Measurements from ENCODE around the gene SZT2. TPM values are rescaled to one million over a fixed set of nuclear protein-coding genes. Genes with fewer than 3 reads are reported as not detected.
"Not testable (repeated sequence)": the region's sequence is repeated elsewhere in the genome, so short reads cannot be mapped to it uniquely, and the experiment has no call there.

The SZT2 gene
- total RNA-seq, 2 experiments from 2014 or later = 34.4 to 36.7 TPM

DNA sequence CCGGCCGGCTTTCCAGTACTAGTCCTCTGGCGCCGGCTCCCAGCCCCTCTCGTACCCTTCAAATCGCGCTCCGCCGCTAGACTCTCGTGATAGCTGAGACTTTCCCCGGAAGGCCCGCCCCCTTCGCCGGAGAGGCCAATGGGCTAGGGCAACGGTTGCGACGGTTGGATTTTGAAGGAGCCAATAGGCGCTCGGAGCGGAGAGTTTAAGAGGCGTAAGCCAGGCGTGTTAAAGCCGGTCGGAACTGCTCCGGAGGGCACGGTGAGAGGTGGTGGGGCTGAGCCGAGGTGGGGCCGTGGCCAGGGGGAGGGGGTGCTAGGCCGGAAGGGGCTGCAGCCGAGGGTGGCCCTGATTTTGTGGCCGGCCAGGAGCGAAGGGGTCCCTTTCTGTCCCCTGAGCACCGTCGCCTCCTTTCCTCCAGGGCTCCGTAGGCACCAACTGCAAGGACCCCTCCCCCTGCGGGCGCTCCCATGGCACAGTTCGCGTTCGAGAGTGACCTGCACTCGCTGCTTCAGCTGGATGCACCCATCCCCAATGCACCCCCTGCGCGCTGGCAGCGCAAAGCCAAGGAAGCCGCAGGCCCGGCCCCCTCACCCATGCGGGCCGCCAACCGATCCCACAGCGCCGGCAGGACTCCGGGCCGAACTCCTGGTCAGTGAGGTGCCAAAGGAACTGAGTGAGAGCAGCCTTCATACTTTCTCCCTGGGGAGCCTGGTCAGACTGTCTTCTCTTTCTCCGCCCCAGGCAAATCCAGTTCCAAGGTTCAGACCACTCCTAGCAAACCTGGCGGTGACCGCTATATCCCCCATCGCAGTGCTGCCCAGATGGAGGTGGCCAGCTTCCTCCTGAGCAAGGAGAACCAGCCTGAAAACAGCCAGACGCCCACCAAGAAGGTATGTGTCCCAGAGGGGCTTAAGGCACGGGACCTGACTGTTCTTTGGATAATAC lies 30.7 kb upstream of the SZT2 start, which contains the start of gene CDC20:
Gene CDC20, plus strand, starts transcription at position 236 of the 948 bp plus-strand sequence. Its CDS starts 235 bp downstream, at position 471.
- ChIA-PET POLR2A (interaction anchor here (0.8 to 1.6 kb wide), 4 partner anchors 9 to 132 kb away, joined by 3 to 16 read pairs (median 3); partner anchors contain the start of genes ELOVL1 and HYI), CTCF (interaction anchor here (1.1 to 1.5 kb wide), 3 partner anchors 9 to 132 kb away, joined by 3 to 4 read pairs (median 4); partner anchors contain the start of gene ELOVL1)

DNA sequence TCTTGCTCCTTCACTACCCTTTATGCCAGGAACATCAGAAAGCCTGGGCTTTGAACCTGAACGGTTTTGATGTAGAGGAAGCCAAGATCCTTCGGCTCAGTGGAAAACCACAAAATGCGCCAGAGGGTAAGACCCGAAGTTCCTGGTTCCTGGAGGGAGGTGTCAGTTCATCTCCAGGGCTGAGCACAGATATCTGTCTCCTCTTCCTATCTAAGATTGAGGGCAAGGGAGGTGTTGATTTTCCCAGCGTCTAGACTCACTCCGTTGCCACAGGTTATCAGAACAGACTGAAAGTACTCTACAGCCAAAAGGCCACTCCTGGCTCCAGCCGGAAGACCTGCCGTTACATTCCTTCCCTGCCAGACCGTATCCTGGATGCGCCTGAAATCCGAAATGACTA lies 30.0 kb upstream of the SZT2 start:
- CTCF ChIA-PET = interaction anchor here (1.1 kb wide), 1 partner anchor 30 kb away, joined by 3 read pairs; the partner anchor contains the start of genes MED8 and SZT2
- POLR2A ChIA-PET = no interaction called here

DNA sequence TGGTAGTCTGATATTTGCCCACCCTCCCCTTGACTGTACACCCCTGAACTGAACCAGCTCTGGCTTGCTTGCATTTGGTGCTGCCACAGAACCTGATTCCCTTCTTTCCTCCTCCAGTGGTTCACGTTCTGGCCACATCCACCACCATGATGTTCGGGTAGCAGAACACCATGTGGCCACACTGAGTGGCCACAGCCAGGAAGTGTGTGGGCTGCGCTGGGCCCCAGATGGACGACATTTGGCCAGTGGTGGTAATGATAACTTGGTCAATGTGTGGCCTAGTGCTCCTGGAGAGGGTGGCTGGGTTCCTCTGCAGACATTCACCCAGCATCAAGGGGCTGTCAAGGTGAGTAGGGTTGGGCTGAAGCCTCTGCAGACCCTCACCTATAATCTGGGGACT lies 29.1 kb upstream of the SZT2 start:
- ChIA-PET POLR2A (no interaction called here), CTCF (interaction anchor here (1.1 kb wide), 1 partner anchor 29 kb away, joined by 3 read pairs; the partner anchor contains the start of genes MED8 and SZT2)

DNA sequence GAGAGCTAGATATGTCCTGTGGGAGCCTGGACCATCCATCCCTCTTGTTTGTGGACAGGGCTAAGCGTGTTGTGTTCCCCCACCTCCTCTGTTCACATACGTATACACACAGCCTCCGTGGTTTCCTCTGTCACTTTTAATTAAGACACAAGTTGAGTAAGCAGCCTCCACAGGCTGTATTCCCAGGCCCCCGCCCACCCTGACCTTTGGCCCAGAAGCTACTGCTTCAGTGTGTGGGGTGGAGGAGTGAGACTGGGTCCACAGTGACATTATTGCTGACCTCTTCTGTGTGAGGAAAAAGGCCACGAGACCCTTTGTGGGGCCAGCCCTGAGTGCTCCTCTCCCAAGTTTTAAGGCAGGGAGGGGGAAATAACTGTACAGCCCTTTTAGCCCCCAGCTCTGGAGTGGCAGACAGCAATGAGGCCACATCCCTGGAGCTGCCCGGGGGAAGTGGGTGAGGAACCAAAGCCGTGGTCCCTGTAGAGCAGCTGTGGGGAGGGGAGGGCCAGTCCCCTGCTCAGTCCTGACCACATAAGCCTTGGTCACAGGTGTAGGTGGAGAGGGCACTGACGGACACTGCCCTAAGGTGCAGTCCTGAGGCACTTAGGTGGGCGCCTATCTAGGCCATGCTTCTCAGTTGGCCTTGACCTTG lies 26.3 kb upstream of the SZT2 start:
- ChIA-PET CTCF (no interaction called here), POLR2A (interaction anchor here (0.6 kb wide), 1 partner anchor 29 kb away, joined by 9 read pairs; no protein-coding TSS in a partner anchor)

DNA sequence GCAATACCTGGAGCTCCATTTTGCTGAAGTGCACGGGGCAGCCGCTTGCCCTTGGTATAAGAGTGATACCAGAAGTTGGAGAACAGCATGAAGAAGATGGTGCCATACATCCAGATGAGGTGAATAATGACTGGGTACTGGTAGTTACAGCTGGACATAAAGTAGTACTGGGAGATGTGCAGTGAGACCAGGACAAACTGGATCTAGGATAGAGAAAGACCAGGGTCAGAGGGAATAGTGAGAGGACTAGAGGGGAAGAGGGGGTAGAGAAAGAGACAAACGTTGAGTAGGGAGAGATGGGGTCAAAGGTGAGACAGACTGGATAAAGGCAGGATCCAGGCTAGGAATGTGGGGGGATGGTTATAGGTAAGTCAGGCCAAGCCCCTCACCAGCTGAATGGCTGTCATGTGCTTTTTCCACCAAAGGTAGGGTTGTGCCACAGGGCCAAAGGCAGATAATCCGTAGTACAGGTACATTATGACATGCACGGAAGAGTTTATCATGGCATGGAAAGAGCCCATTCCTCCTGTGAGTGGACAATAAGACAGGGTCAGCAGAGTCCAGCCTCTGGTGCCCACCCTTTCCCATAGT lies 25.7 kb upstream of the SZT2 start:
- ChIA-PET POLR2A (no interaction called here), CTCF (no interaction called here)

DNA sequence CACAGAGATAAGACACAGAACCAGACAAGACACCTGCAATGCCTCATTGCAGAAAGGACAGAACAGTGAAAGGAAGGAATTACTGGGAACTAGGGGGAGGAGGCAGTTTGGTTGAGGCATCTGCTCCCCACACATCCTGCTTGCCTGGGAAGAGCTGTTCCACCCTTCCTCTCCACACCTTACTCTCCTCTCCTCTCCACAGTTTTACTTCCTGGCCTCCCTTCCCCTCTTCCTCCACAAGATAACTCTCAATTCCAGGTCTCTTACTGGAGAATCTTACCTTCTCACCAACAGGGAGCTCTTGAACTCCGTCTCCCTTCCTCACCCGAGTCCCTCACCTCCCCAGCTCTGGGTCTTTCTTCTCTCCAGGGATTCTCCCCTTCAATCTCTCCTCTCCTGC lies 24.0 kb upstream of the SZT2 start:
- CTCF ChIA-PET = no interaction called here
- POLR2A ChIA-PET = no interaction called here

DNA sequence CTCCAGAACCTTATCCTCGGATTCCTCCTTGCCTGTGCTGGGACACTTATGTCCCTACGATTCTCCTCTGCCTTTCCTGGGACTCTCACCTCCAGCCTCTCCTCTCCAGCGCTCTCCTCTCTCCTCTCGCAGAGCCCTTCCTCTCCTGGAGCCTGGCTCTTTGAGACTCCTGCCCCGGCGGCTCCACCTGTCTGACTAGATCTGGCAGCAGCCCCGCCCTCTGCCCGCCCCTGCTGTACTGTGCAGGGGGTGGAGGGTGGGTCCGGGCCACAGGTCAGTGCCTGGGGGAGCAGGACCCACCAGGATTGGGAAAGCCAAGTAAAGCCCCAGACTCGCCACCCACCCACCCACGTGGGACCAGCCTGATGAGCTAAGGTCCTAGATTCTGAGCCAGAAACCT lies 23.5 kb upstream of the SZT2 start:
- ChIA-PET CTCF (no interaction called here), POLR2A (interaction anchor here (1.1 kb wide), 1 partner anchor 9 kb away, joined by 3 read pairs; no protein-coding TSS in a partner anchor)

DNA sequence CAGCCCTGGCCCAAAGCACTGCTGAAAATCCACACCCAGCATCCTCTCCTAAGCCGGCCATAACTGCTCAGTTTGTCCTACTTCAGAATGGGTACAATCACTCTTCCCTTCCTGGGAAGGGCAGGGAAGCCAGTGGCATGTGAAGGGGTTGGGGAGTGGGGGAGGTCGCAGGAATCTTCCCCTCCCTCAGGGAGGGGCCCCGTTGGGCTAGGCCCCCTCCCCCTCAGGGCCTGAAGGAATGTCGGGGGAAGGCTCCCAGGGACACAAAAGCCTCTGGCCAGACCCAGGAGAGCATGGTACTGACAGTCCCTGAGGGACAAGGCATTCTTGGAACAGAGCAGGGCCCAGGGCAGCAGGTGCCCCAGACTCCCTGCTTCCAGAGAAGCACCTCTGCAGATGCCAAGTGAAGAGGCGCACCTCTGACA lies 23.1 kb upstream of the SZT2 start:
- ChIA-PET POLR2A (interaction anchor here (1.1 to 2.8 kb wide), 2 partner anchors 8 to 10 kb away, joined by 3 to 16 read pairs; partner anchors contain the start of gene CDC20), CTCF (no interaction called here)

DNA sequence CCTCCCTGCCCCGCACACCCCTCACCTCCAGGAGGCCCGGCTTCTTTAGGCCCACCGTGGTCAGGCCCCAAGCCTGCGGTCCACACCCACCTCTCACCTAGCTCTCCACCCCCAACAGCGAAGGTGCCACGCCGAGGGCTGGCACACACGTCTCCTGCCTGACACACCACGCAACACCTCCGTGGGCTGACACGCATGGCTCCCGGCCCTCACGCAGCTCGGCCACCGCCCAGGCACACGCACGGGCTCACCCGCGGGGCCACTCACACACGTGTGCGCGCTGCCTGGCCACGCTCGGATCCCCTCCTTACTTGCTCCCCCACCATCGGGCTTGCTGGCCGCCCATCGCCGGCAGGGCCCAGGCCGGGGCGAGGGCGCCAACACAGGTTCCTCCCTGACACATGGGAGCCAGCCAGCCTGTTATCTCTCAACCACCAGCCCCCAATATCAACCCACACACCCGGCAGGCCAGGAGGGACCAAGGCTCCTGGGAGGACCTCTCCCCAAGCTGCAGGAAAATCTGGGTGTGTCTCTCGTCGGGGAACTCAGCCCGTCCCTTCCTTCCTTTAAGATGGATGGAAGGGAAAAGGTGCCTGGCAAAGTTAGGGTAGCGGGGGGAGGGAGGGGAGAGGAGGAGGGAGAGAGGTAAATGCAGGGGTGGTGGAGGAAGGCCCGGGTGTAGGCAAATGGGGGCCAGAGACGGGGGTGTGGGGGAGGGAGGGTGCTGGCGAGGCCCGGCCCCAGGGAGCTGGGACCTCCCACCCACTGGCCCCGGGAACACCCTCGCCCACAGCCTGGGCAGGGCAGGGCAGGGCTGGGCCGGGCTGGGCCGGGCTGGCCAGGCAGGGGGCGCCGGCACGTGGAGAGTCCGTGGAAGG lies 22.4 kb upstream of the SZT2 start:
- ChIA-PET CTCF (interaction anchor here (1.0 to 1.9 kb wide), 4 partner anchors 9 to 87 kb away, joined by 4 to 11 read pairs (median 5); partner anchors contain the start of genes CDC20, HYI, MED8 and SZT2), POLR2A (interaction anchor here (0.6 to 2.8 kb wide), 7 partner anchors 9 to 283 kb away, joined by 3 to 16 read pairs (median 6); partner anchors contain the start of genes CDC20, KDM4A, MED8 and SZT2)

DNA sequence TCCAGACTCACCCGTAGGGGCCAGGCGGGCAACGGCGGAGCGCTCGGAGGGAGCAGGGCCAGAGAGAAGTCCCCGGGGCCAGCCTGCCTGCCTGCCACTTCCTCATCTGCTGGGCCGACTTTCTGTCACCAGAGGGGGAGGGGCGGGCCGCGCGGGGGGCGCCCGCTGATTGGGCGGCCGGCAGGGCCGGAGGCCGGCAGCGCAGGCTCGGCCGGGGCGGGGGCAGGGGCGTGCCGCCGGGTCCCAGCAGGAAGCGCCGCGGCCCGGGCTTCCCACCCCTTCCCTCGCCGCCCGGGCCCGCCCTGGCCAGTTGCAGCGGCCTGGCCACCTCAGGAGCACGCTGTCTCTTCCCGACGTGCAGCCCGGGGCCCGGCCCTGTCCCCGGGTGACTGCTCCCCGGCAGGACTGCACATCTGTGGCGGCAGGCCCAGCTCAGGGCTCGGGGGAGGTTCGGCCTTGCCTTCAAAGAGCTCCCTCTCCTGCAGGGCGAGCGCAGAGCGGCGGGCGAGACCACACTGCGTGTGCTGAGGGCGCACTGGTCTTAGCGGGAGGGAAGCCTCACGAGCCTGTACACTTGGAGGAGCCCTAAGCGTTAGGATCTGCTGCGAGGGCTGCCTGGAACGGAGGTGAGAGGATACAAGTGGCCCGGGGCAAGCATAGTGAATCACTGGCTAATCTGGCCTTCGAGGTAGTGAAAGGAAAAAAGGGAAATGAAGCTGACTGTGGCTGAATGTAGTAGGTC lies 21.6 kb upstream of the SZT2 start, which contains the start of gene ELOVL1:
Gene ELOVL1, minus strand, starts transcription at position 108 of the 742 bp plus-strand sequence. CDS start 2,402 bp downstream, outside the sequence.
- ChIA-PET POLR2A (interaction anchor here (0.6 to 2.8 kb wide), 9 partner anchors 9 to 282 kb away, joined by 3 to 16 read pairs (median 4); partner anchors contain the start of genes CDC20, KDM4A, MED8 and SZT2), CTCF (interaction anchor here (1.0 to 1.9 kb wide), 4 partner anchors 10 to 86 kb away, joined by 4 to 11 read pairs (median 5); partner anchors contain the start of genes CDC20, HYI, MED8 and SZT2)

DNA sequence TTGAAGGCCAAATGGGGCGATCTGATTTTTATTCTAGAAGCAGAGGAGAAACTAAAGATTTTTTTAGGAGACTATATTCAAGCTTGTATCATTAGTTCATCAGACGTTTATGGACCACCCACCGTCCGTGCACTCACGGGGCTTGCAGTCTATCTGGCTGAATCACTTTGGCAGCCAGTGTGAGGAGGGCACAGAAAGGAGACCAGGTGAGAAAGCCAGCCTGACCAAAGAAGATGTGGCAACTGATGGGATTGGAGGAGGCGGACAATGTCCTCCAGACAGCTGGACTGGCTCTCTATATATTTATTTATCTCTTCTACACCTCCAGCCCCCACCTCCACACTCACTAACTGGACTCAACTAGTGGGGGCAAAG lies 21.1 kb upstream of the SZT2 start:
- ChIA-PET POLR2A (interaction anchor here (0.6 to 2.8 kb wide), 9 partner anchors 8 to 281 kb away, joined by 3 to 16 read pairs (median 4); partner anchors contain the start of genes CDC20, KDM4A, MED8 and SZT2), CTCF (interaction anchor here (1.0 to 1.9 kb wide), 4 partner anchors 10 to 86 kb away, joined by 4 to 11 read pairs (median 5); partner anchors contain the start of genes CDC20, HYI, MED8 and SZT2)

DNA sequence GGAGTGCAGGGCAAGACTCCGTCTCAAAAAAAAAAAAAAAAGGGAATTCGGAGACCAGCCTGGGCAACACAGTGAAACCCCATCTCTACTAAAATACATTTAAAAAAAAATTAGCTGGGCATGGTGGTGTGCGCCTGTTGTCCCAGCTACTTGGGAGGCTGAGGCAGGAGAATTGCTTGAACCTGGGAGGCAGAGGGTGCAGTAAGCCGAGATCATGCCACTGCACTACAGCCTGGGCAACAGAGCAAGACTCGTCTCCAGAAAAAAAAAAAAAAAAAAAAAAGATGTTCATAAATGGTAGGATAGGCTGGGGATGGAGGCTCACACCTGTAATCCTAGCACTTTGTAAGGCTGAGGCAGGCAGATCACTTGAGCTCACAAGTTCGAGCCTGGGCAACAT lies 19.9 kb upstream of the SZT2 start:
- POLR2A ChIA-PET = not testable (repeated sequence)
- CTCF ChIA-PET = interaction anchor here (0.7 kb wide), 2 partner anchors 29 to 213 kb away, joined by 3 to 6 read pairs; no protein-coding TSS in a partner anchor

DNA sequence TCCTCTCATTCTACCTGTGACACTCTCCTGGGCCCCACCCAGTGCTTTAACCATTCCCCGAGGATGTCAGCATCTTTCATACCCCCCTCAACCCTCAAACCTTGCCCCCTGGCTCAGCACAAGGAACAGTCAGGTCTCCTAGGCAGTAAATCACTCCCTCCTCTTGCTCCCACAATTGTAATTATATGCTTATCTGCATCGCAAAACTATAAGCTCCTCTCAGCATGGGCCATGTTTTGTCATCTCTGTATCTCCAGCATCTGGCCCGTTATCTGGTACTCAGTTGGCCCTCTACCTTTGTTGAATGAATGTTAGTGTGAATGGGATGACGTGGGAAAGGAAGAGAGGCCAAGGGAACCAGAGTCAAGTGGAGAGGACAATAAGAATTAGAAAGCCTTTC lies 19.1 kb upstream of the SZT2 start:
- CTCF ChIA-PET = no interaction called here

DNA sequence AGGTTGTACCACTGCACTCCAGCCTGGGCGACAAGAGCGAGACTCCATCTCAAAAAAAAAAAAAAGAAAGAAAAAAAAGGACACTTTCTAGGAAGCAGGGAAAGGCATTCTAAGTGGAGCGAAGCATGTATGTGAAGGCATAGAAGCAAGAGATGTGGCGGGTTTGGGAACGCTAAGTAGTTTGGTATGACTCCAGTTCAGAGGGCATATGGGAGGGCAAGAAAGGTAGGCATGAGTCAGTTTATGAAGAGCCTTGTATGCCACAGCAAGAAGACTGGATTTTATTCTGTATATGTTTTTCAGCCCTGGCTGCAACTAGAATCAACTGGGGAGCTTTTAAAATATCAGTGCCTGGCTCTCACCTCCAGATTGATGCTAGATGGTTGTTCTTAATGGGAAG lies 17.5 kb upstream of the SZT2 start:
- ChIA-PET POLR2A (no interaction called here), CTCF (no interaction called here)

More for the DNA sequence above, 19.1 kb upstream of the SZT2 start:
- POLR2A ChIA-PET = no interaction called here

DNA sequence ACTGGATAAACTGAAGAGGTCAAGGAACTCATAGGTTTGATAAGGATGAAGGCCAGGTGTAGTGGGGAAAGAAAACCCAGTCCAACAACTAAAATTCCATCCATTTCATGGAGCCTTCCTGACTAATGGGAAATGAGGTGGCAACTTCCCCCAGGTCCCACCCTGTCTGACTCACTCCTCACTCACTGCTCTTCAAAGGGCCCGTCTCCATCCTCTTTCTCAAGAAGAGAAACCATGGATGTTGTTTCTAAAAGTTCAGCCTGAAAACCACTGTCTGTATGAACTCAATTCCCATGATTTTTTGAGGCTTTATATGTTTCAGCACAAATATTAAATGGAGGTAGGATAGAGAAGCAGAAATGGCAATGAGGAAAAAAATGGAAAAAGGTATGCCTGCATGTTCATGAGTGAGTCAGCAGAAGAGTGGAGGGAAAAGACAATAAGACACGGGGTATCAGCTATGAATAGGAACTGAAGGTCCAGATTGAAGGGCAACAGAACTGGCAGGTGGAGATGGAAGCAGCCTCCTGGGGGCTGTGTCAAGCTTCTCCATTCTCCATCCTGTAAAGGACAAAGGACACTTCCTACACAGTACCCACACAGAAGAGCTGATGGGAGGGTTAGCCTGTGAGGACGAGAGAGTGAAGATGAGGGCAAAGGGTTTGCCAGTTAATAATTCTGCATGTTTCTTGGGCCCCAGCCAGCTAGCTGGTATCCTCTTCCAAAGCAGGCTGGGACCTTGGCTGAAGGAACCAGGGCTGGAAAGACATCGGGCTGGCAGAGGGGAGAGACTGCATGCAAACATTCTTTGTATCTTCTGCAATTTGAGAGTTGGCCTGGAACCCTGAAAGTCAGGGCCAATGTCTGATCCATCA lies 16.4 kb upstream of the SZT2 start:
- ChIA-PET POLR2A (no interaction called here), CTCF (no interaction called here)

DNA sequence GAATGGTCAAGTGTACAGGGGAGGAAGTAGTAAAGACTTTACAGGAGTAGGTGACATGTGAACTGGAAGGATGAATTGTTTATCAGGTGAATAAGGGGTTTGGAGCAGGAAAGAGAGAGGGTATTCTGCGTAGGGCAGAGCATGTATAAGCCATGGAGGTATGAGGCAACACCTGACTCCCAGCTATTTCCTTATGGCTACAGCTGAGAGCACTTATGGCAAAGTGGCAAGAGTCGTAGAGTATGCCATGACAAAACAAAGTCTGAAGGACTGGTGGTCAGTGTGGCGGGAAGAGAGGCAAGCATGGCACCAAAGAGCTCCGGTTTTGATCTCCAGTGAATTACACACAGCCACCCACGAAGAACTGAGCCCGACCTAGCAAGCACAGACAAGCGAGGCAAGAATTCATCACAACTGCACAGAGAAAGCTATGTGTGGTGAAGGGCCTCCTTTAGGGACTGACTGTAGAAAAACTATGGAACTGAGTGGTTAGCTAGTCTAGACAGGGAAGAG lies 12.9 kb upstream of the SZT2 start:
- POLR2A ChIA-PET = interaction anchor here (1.1 kb wide), 1 partner anchor 8 kb away, joined by 3 read pairs; no protein-coding TSS in a partner anchor
- CTCF ChIA-PET = interaction anchor here (1.1 kb wide), 1 partner anchor 14 kb away, joined by 3 read pairs; no protein-coding TSS in a partner anchor
